Gastrocnemius medialis (tissue), 4 donors: Measurements from ENCODE around the gene SLC7A6OS.

ENCODE experiments used
- POLR2A ChIP-seq, 2 donors: fragments of 450-650 bp; IDR thresholded peaks; one replicate each; pipeline ENCODE4 v1.6.1; 2017; ENCODE audit warnings: antibody characterized with exemption in 2 of 2, mild to moderate bottlenecking in 2 of 2, moderate library complexity in 2 of 2
- TF ChIP-seq, protein P1 (sequence below), 5 experiments: fragments of 450-650 bp in 3 of 5; fragments of 200-600 bp in 2 of 5; sonication (generic) in 2 of 5; IDR thresholded peaks in 4 of 5; conservative IDR thresholded peaks in 1 of 5; 1 replicate in 4 of 5; 2 replicates in 1 of 5; pipeline ENCODE4 v1.5.1; 2016 to 2019; ENCODE audit warnings: antibody characterized with exemption in 5 of 5, mild to moderate bottlenecking in 3 of 5, moderate library complexity in 3 of 5

DNA sequence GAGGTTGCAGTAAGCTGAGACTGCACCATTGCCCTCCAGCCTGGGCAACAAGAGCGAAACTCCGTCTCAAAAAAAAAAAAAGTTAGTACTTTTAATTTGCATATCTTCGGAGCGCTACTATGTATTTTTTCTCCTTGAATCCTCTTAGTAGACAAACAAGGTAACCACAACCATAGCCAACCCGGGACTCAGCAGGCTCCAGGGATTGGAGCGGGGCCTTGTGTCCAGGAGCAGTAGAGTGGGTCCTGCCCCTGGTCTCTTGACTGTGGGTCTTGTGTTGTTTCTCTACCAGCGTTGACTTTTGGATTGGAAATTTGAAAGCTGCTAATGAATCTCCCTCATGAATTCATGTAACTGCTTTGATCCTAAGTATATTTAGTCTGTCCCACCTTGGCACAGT lies 32.4 kb upstream of the SLC7A6OS start:
- TF ChIP-seq, protein P1, sequence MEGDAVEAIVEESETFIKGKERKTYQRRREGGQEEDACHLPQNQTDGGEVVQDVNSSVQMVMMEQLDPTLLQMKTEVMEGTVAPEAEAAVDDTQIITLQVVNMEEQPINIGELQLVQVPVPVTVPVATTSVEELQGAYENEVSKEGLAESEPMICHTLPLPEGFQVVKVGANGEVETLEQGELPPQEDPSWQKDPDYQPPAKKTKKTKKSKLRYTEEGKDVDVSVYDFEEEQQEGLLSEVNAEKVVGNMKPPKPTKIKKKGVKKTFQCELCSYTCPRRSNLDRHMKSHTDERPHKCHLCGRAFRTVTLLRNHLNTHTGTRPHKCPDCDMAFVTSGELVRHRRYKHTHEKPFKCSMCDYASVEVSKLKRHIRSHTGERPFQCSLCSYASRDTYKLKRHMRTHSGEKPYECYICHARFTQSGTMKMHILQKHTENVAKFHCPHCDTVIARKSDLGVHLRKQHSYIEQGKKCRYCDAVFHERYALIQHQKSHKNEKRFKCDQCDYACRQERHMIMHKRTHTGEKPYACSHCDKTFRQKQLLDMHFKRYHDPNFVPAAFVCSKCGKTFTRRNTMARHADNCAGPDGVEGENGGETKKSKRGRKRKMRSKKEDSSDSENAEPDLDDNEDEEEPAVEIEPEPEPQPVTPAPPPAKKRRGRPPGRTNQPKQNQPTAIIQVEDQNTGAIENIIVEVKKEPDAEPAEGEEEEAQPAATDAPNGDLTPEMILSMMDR (IDR thresholded peaks at IDR 0.05 in 4 of 5, conservative IDR thresholded peaks at IDR 0.05 in 1 of 5): no peak
- no peak for TF ChIP-seq POLR2A (IDR thresholded peaks at IDR 0.05)
